Thyroid gland (tissue), 4 donors: Measurements from ENCODE around the gene UNC45B.

Experiments
- POLR2A ChIP-seq, 2 donors: fragments of 450-650 bp; IDR thresholded peaks; one replicate each; pipeline ENCODE4 v1.6.1; 2017; ENCODE audit warnings: antibody characterized with exemption in 2 of 2, mild to moderate bottlenecking in 2 of 2, moderate library complexity in 1 of 2
- TF ChIP-seq, protein P1 (sequence below), 6 experiments: fragments of 200-600 bp in 3 of 6; fragments of 450-650 bp in 3 of 6; sonication (generic) in 3 of 6; IDR thresholded peaks; one replicate each; pipeline ENCODE4 v1.5.1; 2016 to 2019; ENCODE audit warnings: antibody characterized with exemption in 6 of 6, mild to moderate bottlenecking in 2 of 6, inconsistent platforms in 1 of 6, moderate library complexity in 1 of 6

DNA sequence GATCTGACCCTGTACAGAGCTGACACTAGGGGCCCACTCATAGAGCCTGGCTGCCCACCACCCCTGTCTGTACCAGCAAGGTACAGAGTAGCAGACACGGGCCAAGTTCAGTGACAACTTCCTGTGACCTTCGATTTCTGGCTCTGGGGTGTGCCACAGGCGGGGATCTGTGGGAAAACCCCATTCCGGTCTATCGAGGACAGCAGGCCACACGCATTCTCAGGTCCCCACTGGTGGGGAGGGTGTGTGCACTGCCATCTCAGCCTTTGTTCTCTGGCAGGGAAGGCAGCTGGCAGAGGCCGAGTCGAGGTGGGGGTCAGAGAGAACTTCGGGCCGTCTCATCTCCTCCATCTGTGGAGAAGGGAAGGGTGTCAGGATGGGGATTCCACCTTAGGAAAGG lies 15.5 kb upstream of the UNC45B start:
- TF ChIP-seq, protein P1, sequence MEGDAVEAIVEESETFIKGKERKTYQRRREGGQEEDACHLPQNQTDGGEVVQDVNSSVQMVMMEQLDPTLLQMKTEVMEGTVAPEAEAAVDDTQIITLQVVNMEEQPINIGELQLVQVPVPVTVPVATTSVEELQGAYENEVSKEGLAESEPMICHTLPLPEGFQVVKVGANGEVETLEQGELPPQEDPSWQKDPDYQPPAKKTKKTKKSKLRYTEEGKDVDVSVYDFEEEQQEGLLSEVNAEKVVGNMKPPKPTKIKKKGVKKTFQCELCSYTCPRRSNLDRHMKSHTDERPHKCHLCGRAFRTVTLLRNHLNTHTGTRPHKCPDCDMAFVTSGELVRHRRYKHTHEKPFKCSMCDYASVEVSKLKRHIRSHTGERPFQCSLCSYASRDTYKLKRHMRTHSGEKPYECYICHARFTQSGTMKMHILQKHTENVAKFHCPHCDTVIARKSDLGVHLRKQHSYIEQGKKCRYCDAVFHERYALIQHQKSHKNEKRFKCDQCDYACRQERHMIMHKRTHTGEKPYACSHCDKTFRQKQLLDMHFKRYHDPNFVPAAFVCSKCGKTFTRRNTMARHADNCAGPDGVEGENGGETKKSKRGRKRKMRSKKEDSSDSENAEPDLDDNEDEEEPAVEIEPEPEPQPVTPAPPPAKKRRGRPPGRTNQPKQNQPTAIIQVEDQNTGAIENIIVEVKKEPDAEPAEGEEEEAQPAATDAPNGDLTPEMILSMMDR (IDR thresholded peaks at IDR 0.05) = no peak
- TF ChIP-seq POLR2A (IDR thresholded peaks at IDR 0.05) = no peak
